Endometrial microvascular endothelial cells (primary cell): ENCODE measurements around the gene CTNNA1. TPM values are rescaled to one million over a fixed set of nuclear protein-coding genes. Genes with fewer than 3 reads are reported as not detected.

Experiments used
- in situ Hi-C: cut with HindIII; loops from 2 replicates; pipeline ENCODE4 v1.10.0; 2017; ENCODE audit warnings: low sequenced_read_pairs, low pct_unique_long_range_greater_than_20kb; ENCODE audit errors: inconsistent ontology term
- total RNA-seq: library from RNA; depleted of rRNA; stranded (reverse); fragments of >200 nt; gene quantifications from one replicate; pipeline ENCODE4 v1.2.3, GENCODE V29; 2015; ENCODE audit errors: inconsistent ontology term

The CTNNA1 gene
- total RNA-seq, 1 donor from 2014 or later: 386 TPM

DNA sequence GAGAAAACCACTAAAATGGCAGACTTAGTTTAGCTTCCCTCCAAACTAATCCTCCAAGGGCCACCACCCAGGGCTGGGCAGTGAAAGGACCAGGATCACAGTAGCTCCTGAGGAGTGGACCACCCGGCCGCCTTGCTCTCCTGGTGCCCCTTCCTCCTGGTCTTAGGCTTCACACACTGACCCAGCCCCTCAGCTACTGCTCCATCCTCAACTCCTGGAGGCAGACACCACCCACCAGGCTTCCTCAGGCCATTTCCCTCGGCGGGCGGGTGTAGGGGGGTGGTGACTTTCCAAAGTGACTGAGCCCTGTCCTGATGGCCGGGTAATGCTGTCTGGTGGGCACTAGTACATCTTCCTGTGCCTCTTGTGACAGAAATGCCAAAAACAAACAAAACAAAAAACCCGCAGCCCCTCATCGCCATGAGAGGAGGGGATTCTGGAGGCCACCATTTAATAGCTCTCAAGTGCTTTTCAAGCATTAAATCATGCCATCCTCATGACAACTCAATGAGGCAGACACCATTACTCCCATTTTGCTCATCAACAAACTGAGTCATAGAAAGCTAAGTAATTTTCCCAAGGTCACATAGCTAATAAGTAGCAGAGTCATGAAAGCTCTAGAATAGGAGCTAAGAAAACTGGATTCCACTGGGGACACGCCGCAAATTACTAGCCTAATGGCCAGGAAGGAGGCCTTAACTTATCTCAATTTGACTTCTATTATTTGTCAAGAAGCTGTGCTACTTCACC is 213.2 kb downstream of the CTNNA1 start:
- in situ Hi-C loops: no loop called here

DNA sequence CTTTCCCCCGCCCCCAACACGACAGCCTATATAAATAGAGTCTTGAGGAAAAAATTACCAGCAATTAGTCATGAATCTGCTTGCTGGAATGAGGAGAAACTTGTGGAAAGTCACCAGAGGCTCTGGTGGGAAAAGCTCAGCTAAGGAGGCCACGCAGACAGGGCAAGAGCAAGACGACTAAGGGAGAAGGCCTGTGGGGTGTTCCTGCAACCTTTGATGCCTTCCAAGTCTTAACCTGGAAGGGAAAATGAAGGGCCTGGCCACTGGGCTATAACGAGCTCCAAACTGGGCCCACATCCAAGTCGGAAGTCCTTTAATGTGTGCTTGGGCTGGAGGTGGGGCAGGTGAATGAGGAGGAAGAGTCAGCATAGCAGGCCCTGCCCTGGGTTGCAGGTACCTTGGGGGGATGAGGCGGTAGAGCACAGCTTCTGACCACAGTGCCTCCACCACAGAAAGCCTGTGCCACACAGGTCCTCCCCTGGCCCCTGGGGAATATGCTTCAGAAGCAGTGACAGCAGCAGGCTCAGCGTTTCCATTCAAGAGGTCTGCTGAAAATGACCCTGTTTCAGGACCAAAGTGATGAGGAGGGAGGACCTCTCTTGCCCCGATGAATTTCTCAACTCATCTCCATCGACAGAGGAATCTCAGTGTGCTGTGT is 214.7 kb downstream of the CTNNA1 start:
- in situ Hi-C loops: no loop called here

- in situ Hi-C loops: no loop called here
Observed at GRCh38 chr5:138968601-138969000, 215.4 kb downstream of the CTNNA1 start.

DNA sequence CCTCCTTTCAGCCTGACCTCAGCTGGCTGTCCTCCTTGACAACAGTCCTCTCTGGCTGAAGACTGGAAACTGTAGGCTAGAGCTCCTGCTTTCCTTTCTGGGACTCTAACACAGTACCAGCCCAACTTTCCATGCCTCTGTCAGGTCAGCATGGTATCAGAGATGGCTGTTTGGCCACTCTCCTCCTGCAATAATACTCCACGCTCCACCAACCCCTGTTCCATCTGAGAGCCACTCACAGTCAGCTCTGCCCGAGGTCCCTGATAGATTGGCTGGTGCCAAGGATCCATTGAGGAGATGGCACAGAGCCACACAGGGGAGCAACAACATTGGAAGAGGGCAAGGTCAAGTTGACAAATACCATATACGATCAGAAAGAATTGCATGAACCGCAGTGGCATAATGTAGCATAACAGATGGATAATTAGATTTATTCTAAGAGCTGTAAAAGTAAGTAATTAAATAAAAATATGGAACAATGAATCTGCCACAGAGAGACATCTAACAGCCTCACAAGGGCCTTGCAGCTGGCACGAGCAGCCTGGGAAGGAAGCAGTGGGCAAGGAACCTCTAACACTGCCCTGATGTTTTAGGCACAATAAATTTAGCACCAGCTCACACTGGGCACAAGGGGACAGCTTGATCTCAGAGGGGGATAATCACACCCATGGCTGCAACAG is 216.2 kb downstream of the CTNNA1 start:
- in situ Hi-C loops: no loop called here

DNA sequence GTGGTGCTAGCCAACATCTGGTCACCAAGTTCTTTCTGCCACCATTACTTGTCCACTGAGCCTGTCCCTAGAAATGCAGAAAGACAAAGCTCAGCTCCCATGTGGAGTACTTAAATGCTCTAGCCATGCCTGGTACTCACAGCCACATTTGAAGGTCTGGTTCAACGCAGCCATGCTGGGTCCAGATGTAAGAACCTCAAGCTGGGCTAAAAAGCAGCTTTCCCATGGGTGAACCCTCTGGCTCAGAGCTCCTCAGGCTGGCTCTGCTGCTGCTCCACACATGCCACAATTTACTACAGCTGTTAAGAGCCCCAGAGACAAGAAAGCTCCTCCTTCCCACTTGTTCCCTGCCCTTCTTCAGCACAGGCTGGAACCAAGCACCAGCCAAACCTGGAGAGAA is 219.0 kb downstream of the CTNNA1 start:
- in situ Hi-C loops: no loop called here

- in situ Hi-C loops: no loop called here
Observed at GRCh38 chr5:138972836-138973235, 219.6 kb downstream of the CTNNA1 start.

DNA sequence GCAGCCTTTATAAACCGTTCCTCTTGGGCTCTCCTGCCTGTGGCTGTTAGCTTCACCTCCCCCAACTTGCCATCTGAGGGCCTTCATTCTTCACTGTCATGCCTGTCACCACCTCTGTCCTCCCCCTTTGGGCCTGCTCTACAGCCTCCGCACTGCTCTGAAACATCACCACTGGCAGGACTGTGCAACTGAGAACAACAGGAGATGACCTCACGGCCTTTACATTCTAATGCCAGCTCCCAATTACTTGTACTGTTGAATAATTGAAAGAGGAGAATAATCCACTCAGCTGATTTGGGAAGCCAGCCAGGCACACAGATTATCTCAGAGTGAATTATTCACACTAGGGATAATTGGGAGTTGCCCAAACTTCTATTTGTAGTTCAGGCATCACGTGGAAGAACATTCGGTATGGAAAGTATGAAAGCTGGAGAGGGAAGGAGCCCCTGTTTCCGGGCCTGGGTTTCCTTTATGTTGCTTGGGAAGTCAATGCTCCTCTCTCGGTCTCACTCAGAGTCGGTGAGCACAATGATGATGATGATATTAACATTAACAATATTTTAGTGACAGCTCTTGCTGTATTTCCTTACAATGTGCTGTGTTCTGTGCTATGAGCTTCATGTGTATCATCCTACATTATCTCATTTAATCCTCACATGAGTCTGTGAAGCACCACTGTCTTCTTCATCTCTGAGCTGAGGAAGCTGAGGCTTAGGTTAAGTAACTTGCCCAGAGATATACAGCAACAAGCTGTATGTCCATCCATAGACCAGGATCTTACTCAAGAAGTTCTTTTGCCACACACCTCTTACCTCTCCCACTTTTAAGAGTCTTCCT is 221.2 kb downstream of the CTNNA1 start:
- in situ Hi-C loops: no loop called here

DNA sequence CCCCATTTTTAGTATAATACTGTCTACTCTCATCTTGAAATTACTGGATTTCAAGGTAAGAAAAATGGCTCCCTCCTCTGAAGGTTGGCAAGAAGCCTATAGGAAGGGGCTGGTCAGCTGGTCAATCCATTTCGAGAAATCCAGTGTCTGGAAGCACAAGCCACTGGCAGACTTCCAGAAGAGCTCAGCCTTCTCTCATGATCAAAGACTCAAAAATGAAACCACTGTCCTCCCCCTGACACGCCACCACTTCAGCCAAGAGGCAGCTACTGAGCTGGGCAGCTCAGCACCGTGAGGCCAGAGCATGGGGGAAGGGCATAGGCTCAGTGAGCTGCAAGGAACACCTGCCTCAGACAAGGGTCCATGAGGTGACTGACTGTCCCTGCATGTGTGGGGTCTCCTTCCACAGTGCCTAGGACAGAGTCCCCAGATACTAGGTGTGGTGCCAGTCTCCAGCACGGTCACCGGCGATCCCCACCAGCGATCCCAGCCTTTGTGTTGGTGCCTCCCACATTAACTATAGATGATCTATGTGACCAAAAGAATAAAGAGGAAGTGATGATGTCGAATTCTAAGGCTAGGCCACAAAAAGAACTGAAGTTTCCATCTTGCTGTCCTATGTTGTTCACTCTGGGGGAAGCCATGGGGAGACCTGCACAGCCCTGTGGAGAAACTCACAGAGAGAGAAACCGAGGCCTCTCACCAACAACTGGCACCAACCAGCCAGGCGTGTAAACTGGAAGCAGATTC is 222.0 kb downstream of the CTNNA1 start:
- in situ Hi-C loops: no loop called here

GRCh38 chr5:138978080-138978479 is 224.9 kb downstream of the CTNNA1 start:
- in situ Hi-C loops: no loop called here

DNA sequence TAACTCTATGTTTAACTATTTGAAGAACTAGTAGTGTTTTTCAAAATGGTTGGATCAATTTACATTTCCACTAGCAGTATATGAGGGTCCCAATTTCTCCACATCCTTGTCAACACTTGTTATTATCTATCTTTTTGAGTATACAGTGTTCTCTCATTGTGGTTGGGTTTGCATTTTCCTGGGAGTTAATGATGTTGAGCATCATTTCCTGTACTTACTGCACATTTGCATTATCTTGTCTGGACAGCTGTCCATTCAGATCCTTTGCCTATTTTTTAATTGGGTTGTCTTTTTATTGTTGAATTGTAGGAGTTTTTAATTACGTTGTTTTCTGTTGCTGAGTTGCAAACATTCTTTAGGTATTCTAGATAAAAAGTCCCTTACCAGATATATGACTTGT is 225.4 kb downstream of the CTNNA1 start:
- in situ Hi-C loops: no loop called here

DNA sequence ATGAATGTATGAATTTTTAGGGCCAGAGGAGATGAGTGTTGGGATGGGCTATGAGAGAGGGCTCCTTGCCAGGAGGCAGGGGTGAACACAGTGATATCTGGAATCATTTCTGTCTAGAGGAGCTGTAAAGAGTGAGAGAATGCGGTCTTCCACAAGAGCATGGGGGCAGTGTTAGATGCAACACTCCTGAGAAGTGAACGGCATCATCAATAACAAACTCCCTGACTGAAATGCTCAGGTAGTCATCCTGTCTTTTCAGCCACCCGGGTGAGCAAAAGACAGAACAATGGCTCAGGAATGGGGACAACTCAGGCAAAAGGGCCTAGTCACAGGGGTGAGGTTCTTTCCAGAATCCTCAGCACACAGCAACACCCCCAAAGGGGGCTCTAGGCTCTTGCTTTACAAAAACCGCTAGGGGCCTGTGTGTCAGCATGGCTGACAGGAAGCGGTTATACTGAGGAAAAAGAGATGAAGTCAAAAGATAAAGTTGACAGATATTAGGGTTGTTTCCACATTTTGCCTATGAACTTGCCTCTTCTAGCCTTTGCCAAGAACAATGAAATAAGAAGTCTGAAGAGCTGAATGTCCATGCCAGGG is 226.6 kb downstream of the CTNNA1 start:
- in situ Hi-C loops: no loop called here

- in situ Hi-C loops: no loop called here
Observed at GRCh38 chr5:138980441-138980840, 227.2 kb downstream of the CTNNA1 start.

DNA sequence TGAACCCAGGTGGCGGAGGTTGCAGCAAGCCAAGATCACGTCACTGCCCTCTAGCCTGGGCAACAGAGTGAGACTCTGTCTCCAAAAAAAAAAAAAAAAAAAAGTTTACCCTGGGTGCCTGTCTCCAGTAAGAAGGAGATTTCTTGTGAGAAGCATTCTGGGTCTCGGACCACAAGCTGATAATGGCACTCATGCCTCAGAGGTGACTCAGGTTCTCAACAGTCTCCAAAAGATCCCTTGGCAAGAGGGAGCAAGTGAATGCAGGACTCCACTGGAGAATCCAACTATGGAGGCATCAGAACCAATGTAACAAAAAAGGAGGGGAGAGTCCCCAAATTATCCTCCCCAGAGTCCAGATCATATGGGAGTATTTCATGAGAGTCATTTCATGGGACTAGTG is 227.9 kb downstream of the CTNNA1 start:
- in situ Hi-C loops: no loop called here

GRCh38 chr5:138981586-138981985 is 228.4 kb downstream of the CTNNA1 start:
- in situ Hi-C loops: no loop called here

GRCh38 chr5:138983984-138984383 is 230.8 kb downstream of the CTNNA1 start:
- in situ Hi-C loops: no loop called here
